GM18511 (cell line): ENCODE measurements around the gene NGF.
"Not testable (repeated sequence)": the region's sequence is repeated elsewhere in the genome, so short reads cannot be mapped to it uniquely, and the experiment has no call there.

Source experiments
- ATAC-seq: cut with Tn5 transposase; IDR thresholded peaks from one replicate; pipeline ENCODE4 v1.9.1; 2021; ENCODE audit warnings: mild to moderate bottlenecking, moderate library complexity; ENCODE audit not compliant: unreplicated experiment

The NGF gene

GRCh38 chr1:115337633-115338456 is at the start of gene NGF:
Gene NGF (minus strand): TSS chr1:115338249. CDS start chr1:115286795, 51,454 bp downstream.
- no peak for ATAC-seq

- not testable (repeated sequence) for ATAC-seq
These were observed 45.4 kb upstream of the NGF start for GRCh38 chr1:115383455-115383854.

- ATAC-seq: no peak
These were observed 41.9 kb upstream of the NGF start for GRCh38 chr1:115379943-115380342.

GRCh38 chr1:115377411-115377810 is 39.4 kb upstream of the NGF start:
- ATAC-seq: no peak

- ATAC-seq: no peak
These were observed 36.5 kb upstream of the NGF start for GRCh38 chr1:115374598-115374997.

GRCh38 chr1:115373305-115373704 is 35.3 kb upstream of the NGF start:
- ATAC-seq: no peak

GRCh38 chr1:115365738-115366137 is 27.7 kb upstream of the NGF start:
- no peak for ATAC-seq

- ATAC-seq: no peak
These were observed 26.7 kb upstream of the NGF start for GRCh38 chr1:115364780-115365155.

GRCh38 chr1:115364046-115364779 is 26.2 kb upstream of the NGF start:
- ATAC-seq: no peak

GRCh38 chr1:115363171-115363570 is 25.1 kb upstream of the NGF start:
- no peak for ATAC-seq

- not testable (repeated sequence) for ATAC-seq
These were observed 22.6 kb upstream of the NGF start for GRCh38 chr1:115360505-115361129.

GRCh38 chr1:115359787-115360452 is 21.9 kb upstream of the NGF start:
- not testable (repeated sequence) for ATAC-seq

- no peak for ATAC-seq
These were observed 18.3 kb upstream of the NGF start for GRCh38 chr1:115356356-115356755.

GRCh38 chr1:115355069-115355468 is 17.0 kb upstream of the NGF start:
- no peak for ATAC-seq

- ATAC-seq: no peak
These were observed 13.1 kb upstream of the NGF start for GRCh38 chr1:115351143-115351542.

- no peak for ATAC-seq
These were observed 10.6 kb upstream of the NGF start for GRCh38 chr1:115348636-115349035.

GRCh38 chr1:115347282-115347681 is 9.2 kb upstream of the NGF start:
- no peak for ATAC-seq

GRCh38 chr1:115343200-115343737 is 5.2 kb upstream of the NGF start:
- no peak for ATAC-seq

- ATAC-seq: no peak
These were observed 3.9 kb upstream of the NGF start for GRCh38 chr1:115341948-115342347.

GRCh38 chr1:115340879-115341278 is 2.8 kb upstream of the NGF start:
- no peak for ATAC-seq

GRCh38 chr1:115338457-115338820 is 390 bp upstream of the NGF start:
- no peak for ATAC-seq
